Measurements from ENCODE around the gene SYNE3.

SYNE3 gene

DNA sequence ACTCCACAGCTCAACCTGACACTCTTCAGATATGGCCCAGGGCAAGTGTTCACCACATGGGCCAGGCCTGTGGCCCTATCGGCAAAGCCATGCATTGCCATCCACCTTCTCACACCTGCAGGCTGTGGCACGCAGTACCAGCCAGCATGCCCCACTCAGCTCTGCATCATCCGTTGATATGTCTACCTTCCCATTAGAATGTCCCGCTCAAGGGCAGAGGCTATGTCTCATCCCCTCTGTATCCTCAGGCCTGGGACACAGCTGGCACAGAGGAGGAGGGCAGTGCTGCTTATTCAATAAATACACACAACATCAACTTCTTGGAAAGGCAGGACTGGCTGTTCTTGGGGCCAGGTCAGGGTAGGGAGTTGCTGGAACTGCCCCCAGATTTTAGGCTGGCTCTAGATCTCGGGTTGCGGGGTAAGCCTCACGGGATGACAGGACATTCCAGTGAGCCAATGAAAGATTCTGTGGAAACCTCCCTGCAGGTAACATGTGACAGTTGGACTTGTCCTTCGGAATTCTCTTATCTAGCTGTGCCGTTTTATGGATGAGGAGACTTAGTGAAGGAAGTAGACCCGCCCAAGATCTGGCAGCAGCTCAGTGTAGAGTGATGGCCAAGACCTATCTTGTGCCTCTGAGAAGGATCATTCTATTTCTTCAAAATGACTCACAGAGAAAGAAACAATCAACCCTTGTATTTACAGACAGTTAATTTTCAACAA lies 25.6 kb downstream of the SYNE3 start:
- H3K4me3 ChIP-seq (ENCODE audit: control insufficient read depth, low read depth, low read length) = no peak overlapping the region
- TF ChIP-seq, protein P1, sequence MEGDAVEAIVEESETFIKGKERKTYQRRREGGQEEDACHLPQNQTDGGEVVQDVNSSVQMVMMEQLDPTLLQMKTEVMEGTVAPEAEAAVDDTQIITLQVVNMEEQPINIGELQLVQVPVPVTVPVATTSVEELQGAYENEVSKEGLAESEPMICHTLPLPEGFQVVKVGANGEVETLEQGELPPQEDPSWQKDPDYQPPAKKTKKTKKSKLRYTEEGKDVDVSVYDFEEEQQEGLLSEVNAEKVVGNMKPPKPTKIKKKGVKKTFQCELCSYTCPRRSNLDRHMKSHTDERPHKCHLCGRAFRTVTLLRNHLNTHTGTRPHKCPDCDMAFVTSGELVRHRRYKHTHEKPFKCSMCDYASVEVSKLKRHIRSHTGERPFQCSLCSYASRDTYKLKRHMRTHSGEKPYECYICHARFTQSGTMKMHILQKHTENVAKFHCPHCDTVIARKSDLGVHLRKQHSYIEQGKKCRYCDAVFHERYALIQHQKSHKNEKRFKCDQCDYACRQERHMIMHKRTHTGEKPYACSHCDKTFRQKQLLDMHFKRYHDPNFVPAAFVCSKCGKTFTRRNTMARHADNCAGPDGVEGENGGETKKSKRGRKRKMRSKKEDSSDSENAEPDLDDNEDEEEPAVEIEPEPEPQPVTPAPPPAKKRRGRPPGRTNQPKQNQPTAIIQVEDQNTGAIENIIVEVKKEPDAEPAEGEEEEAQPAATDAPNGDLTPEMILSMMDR (conservative IDR thresholded peaks at IDR 0.05; ENCODE audit: control insufficient read depth, insufficient read depth, low read depth, low read length) = no peak
- DNase-seq (ENCODE audit: low read depth) = peak; percentile 55

DNA sequence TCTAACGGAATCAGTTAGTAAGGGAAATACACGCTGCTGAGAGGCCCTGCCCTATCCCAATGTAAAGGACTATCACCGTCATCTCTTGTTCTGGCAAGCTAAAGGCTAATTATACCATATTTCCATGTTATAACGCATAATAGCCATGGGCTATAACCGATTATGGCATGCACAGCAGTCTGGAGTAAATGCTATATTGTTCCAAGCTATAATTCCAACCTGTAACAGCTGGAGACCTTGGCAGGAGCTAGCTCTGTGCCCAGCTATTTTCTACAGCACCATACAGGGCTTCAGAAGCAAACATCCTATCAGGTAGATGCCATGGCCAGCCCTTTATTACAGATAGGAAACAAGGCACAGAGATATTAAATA lies 26.3 kb downstream of the SYNE3 start:
- H3K4me3 ChIP-seq (ENCODE audit: control insufficient read depth, low read depth, low read length) = no peak overlapping the region
- TF ChIP-seq, protein P1 (conservative IDR thresholded peaks at IDR 0.05; ENCODE audit: control insufficient read depth, insufficient read depth, low read depth, low read length) = no peak
- no peak for DNase-seq (ENCODE audit: low read depth)

DNA sequence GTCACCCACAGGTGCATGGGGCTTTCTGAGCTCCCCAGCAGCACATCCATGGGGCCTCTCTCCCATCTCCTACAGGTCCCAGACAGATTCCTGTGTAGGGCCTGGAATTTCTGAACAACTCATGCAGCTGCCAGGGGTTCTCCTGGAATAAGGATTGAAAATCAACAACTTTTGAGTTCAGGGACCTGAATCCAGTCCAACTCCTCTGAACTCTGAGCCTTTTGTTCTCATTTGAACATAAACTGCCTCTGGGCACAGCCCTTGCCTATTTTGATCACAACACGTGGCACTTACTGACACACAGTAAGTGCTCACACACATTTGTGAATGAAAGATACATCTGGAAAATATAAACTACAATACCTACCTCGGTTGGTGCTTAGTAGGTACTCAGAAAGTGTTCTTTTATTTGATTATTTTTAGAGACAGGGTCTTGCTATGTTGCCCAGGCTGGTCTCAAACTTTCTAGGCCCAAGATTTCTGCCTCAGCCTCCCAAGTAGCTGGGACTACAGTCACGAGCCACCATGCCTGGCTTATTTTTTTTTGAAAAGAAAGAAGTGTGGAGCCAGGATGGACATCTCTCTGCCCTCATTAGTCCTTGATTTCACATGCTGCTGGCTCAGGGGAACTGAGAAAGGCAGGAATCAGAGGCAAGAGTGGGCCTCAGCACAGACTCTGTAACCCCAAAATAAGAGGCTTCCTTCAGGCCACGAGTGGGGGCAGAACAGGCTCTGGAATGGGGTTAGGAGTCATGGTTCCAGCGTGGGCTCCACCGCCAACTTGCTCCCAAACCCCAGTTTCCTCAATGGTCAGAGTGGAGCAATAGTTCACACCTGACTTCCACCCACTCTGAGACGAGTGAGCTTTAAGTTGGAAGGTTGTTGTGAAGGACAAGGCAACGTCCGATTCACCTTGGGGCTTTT lies 27.0 kb downstream of the SYNE3 start:
- H3K4me3 ChIP-seq (ENCODE audit: control insufficient read depth, low read depth, low read length) = no peak overlapping the region
- DNase-seq (ENCODE audit: low read depth) = no peak
- TF ChIP-seq, protein P1 (conservative IDR thresholded peaks at IDR 0.05; ENCODE audit: control insufficient read depth, insufficient read depth, low read depth, low read length) = no peak

DNA sequence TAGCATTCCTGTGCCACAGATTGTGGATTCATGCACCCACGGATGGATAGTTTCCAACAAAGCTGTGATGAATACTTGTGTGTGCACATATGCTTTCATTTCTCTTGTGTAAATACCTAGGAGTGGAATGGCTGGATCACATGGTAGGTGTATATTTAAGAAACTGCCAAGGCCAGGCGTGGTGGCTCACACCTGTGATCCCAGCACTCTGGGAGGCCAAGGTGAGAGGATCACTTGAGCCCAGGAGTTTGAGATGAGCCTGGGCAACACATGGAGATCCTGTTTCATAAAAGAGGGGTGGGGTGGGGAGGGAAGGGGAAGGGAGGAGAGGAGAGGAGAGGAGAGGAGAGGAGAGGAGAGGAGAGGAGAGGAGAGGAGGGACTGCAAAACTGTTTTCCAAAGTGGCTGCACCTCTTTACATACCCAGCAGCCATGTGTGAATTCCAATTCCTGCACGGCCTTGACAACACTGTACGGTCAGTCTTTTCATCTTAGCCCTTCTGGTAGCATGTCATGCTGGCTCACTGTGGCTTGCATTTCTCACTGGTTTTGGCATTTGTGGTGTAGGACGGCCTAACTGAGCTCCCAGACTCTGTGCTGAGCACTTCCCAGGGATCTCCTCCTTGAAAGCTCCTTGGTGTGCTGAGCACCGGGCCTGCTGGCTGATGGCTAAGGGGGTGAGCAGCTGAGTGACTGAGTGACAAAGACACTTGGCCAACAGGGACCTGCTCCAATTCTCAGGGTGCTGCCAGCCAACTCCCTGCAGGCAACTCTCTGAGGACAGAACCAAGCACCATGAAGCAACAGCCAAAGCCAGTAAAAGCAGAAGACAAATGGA lies 27.9 kb downstream of the SYNE3 start:
- TF ChIP-seq, protein P1 (conservative IDR thresholded peaks at IDR 0.05; ENCODE audit: control insufficient read depth, insufficient read depth, low read depth, low read length) = no peak
- no peak for DNase-seq (ENCODE audit: low read depth)
- no peak overlapping the region for H3K4me3 ChIP-seq (ENCODE audit: control insufficient read depth, low read depth, low read length)

DNA sequence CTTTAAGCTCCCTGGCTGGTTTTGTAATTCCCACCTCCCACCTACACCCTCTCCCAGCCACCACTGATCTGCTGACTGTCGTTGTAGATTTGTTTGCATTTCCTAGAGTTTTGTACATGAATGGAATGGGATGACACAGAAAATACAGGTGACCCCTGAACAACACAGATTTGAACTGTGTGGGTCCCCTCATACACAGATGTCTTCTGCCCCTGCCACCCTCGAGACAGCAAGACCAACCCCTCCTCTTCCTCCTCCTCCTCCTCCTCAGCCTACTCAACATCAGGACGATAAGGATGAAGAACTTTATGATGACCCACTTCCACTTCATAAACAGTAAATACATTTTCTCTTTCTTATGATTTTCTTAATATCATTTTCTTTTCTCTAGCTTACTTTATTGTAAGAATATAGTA lies 28.8 kb downstream of the SYNE3 start:
- H3K4me3 ChIP-seq (ENCODE audit: control insufficient read depth, low read depth, low read length) = no peak overlapping the region
- TF ChIP-seq, protein P1 (conservative IDR thresholded peaks at IDR 0.05; ENCODE audit: control insufficient read depth, insufficient read depth, low read depth, low read length) = no peak
- DNase-seq (ENCODE audit: low read depth) = no peak

Measured in fibroblast of mammary gland (primary cell).